BLaER1 treated with 17β-estradiol and CSF1 and Interleukin-3, amounts not matched to agents 10 nM and 100 nM (cell line): Measurements from ENCODE around the gene ANKRD10.

Experiments
- H3K27ac ChIP-seq, 11 experiments: shearing (Covaris generic); formaldehyde crosslinking; 2 replicates each; pipeline ENCODE4 v1.8.1; 2022
- H3K27me3 ChIP-seq, 11 experiments: shearing (Covaris generic); formaldehyde crosslinking; 2 replicates each; pipeline ENCODE4 v1.8.1; 2022
- H3K36me3 ChIP-seq, 11 experiments: shearing (Covaris generic); formaldehyde crosslinking; 2 replicates each; pipeline ENCODE4 v1.8.1; 2022
- H3K4me1 ChIP-seq, 10 experiments: shearing (Covaris generic); formaldehyde crosslinking; 2 replicates each; pipeline ENCODE4 v1.8.1; 2022
- H3K4me2 ChIP-seq, 11 experiments: shearing (Covaris generic); formaldehyde crosslinking; 2 replicates each; pipeline ENCODE4 v1.8.1; 2022
- H3K4me3 ChIP-seq, 10 experiments: shearing (Covaris generic); formaldehyde crosslinking; 2 replicates each; pipeline ENCODE4 v1.8.1; 2022
- H3K9ac ChIP-seq, 11 experiments: shearing (Covaris generic); formaldehyde crosslinking; 2 replicates each; pipeline ENCODE4 v1.8.1; 2022
- H3K9me3 ChIP-seq, 11 experiments: shearing (Covaris generic); formaldehyde crosslinking; replicated peaks in 1 of 11; 2 replicates each; pipeline ENCODE4 v1.8.1; 2022
- H4K20me1 ChIP-seq, 11 experiments: shearing (Covaris generic); formaldehyde crosslinking; 2 replicates each; pipeline ENCODE4 v1.8.1; 2022
- Cebpa-rat ChIP-seq, 11 experiments: shearing (Covaris generic); IDR thresholded peaks; 2 replicates each; pipeline ENCODE4 v1.8.1; 2022

Gene ANKRD10

GRCh38 chr13:110875241-110875640 is 39.6 kb downstream of the ANKRD10 start:
- H3K27ac ChIP-seq, result no peak overlapping the region
- no peak for TF ChIP-seq Cebpa-rat (IDR thresholded peaks at IDR 0.05)
- H3K4me1 ChIP-seq, result peaks cover 11 to 27% (median 16%) of the 10 kb centered on the region in 10 experiments
- H3K9me3 ChIP-seq, result peaks cover 0 to 11% (median 0%) of the 10 kb centered on the region in 11 experiments; a peak in 3 of 22 replicates
- H4K20me1 ChIP-seq, result peaks cover 0 to 6% (median 0%) of the 10 kb centered on the region in 11 experiments; a peak in 2 of 22 replicates
- peak overlapping the region; percentile 68 to 91 (median 80) for H3K4me2 ChIP-seq
- H3K27me3 ChIP-seq, result peaks cover 0 to 20% (median 16%) of the 10 kb centered on the region in 11 experiments; a peak in 15 of 22 replicates
- peak overlapping the region in 3 of 11 experiments; percentile 3 to 33 (median 9); a peak in 3 of 22 replicates for H3K9ac ChIP-seq
- H3K36me3 ChIP-seq, result peaks cover 5 to 14% (median 9%) of the 10 kb centered on the region in 11 experiments; a peak in 15 of 22 replicates
- H3K4me3 ChIP-seq, result peak overlapping the region in 7 of 10 experiments; percentile 33 to 59 (median 45); a peak in 13 of 20 replicates

- peak overlapping the region; percentile 68 to 91 (median 80) for H3K4me2 ChIP-seq
- TF ChIP-seq Cebpa-rat (IDR thresholded peaks at IDR 0.05), result no peak
These were observed 40.3 kb downstream of the ANKRD10 start for GRCh38 chr13:110874508-110874960.

GRCh38 chr13:110873639-110874507 is 41.0 kb downstream of the ANKRD10 start:
- no peak for TF ChIP-seq Cebpa-rat (IDR thresholded peaks at IDR 0.05)
- peaks cover 0 to 7% (median 0%) of the 10 kb centered on the region in 11 experiments; a peak in 2 of 22 replicates for H3K36me3 ChIP-seq
- H3K4me3 ChIP-seq, result peak overlapping the region in 8 of 10 experiments; percentile 33 to 59 (median 45); a peak in 12 of 20 replicates
- peaks cover 11 to 37% (median 16%) of the 10 kb centered on the region in 10 experiments for H3K4me1 ChIP-seq
- peak overlapping the region; percentile 68 to 91 (median 80) for H3K4me2 ChIP-seq
- peaks cover 0 to 11% (median 0%) of the 10 kb centered on the region in 11 experiments; a peak in 3 of 22 replicates for H3K9me3 ChIP-seq
- peaks cover 0 to 20% (median 16%) of the 10 kb centered on the region in 11 experiments; a peak in 15 of 22 replicates for H3K27me3 ChIP-seq
- H4K20me1 ChIP-seq, result no peaks in the 10 kb centered on the region
- peak overlapping the region in 1 of 11 experiments; percentile 3; a peak in 2 of 22 replicates for H3K9ac ChIP-seq
- no peak overlapping the region for H3K27ac ChIP-seq

More at GRCh38 chr13:110874508-110874960, 40.3 kb downstream of the ANKRD10 start:
- H3K27ac ChIP-seq, result no peak overlapping the region
- peaks cover 0 to 20% (median 16%) of the 10 kb centered on the region in 11 experiments; a peak in 15 of 22 replicates for H3K27me3 ChIP-seq
- peaks cover 0 to 3% (median 0%) of the 10 kb centered on the region in 11 experiments; a peak in 2 of 22 replicates for H4K20me1 ChIP-seq
- H3K36me3 ChIP-seq, result peaks cover 1 to 7% (median 3%) of the 10 kb centered on the region in 11 experiments; a peak in 14 of 22 replicates
- peak overlapping the region in 3 of 11 experiments; percentile 3 to 33 (median 9); a peak in 4 of 22 replicates for H3K9ac ChIP-seq
- H3K4me1 ChIP-seq, result peaks cover 11 to 35% (median 16%) of the 10 kb centered on the region in 10 experiments
- H3K4me3 ChIP-seq, result peak overlapping the region in 9 of 10 experiments; percentile 13 to 59 (median 45); a peak in 17 of 20 replicates
- peaks cover 0 to 11% (median 0%) of the 10 kb centered on the region in 11 experiments; a peak in 3 of 22 replicates for H3K9me3 ChIP-seq

GRCh38 chr13:110872768-110873638 is 41.9 kb downstream of the ANKRD10 start:
- H3K4me3 ChIP-seq, result no peak overlapping the region
- H3K36me3 ChIP-seq, result peaks cover 0 to 5% (median 0%) of the 10 kb centered on the region in 11 experiments; a peak in 1 of 22 replicates
- peaks cover 0 to 20% (median 16%) of the 10 kb centered on the region in 11 experiments; a peak in 15 of 22 replicates for H3K27me3 ChIP-seq
- no peak overlapping the region for H3K27ac ChIP-seq
- H3K9me3 ChIP-seq, result peaks cover 0 to 11% (median 0%) of the 10 kb centered on the region in 11 experiments; a peak in 3 of 22 replicates
- H3K4me2 ChIP-seq, result no peak overlapping the region
- H4K20me1 ChIP-seq, result no peaks in the 10 kb centered on the region
- H3K4me1 ChIP-seq, result peaks cover 11 to 37% (median 16%) of the 10 kb centered on the region in 10 experiments
- no peak overlapping the region for H3K9ac ChIP-seq
- no peak for TF ChIP-seq Cebpa-rat (IDR thresholded peaks at IDR 0.05)

- no peak for TF ChIP-seq Cebpa-rat (IDR thresholded peaks at IDR 0.05)
- Histone ChIP-seq H3K36me3 (no peaks in the 10 kb centered on the region), H3K9me3 (peaks cover 0 to 11% (median 0%) of the 10 kb centered on the region in 11 experiments; a peak in 3 of 22 replicates), H4K20me1 (no peaks in the 10 kb centered on the region), H3K27ac (no peak overlapping the region), H3K4me1 (peaks cover 11 to 37% (median 16%) of the 10 kb centered on the region in 10 experiments), H3K9ac (no peak overlapping the region), H3K4me3 (no peak overlapping the region), H3K4me2 (no peak overlapping the region; a peak in 1 of 22 replicates), H3K27me3 (peaks cover 0 to 20% (median 16%) of the 10 kb centered on the region in 11 experiments; a peak in 15 of 22 replicates)
These were observed 42.7 kb downstream of the ANKRD10 start for GRCh38 chr13:110872034-110872767.

GRCh38 chr13:110869805-110870706 is 44.8 kb downstream of the ANKRD10 start:
- no peak for TF ChIP-seq Cebpa-rat (IDR thresholded peaks at IDR 0.05)
- no peak overlapping the region for H3K4me3 ChIP-seq
- H3K4me1 ChIP-seq, result peaks cover 4 to 31% (median 9%) of the 10 kb centered on the region in 10 experiments
- H3K9ac ChIP-seq, result no peak overlapping the region
- no peaks in the 10 kb centered on the region for H3K36me3 ChIP-seq
- H3K9me3 ChIP-seq, result peaks cover 0 to 11% (median 0%) of the 10 kb centered on the region in 11 experiments; a peak in 3 of 22 replicates
- H3K27ac ChIP-seq, result peak overlapping the region in 1 of 11 experiments; percentile 16; a peak in 2 of 22 replicates
- H4K20me1 ChIP-seq, result no peaks in the 10 kb centered on the region
- H3K27me3 ChIP-seq, result peaks cover 0 to 11% (median 9%) of the 10 kb centered on the region in 11 experiments; a peak in 14 of 22 replicates
- H3K4me2 ChIP-seq, result peak overlapping the region in 3 of 11 experiments; percentile 44 to 85 (median 80); a peak in 6 of 22 replicates
